Panc1 (cell line): ENCODE measurements around the gene RNF11. TPM values are rescaled to one million over a fixed set of nuclear protein-coding genes. Genes with fewer than 3 reads are reported as not detected.
"Not testable (repeated sequence)": the region's sequence is repeated elsewhere in the genome, so short reads cannot be mapped to it uniquely, and the experiment has no call there.

Experiments used
- ATAC-seq: fragments of 200-7000 bp; cut with Tn5 transposase; 2 replicates; pipeline ENCODE4 v1.9.1; 2020; ENCODE audit warnings: mild to moderate bottlenecking, moderate library complexity
- BruUV-seq: library from RNA; stranded (reverse); fragments of 400-500 nt; replicated peaks from 2 replicates; lab custom pipeline; 2021; lab: Mats Ljungman, UMichigan
- CTCF ChIA-PET: fragments of 300-600 bp; sonication (Branson Sonifier 250); formaldehyde crosslinking; loops from one replicate; lab custom pipeline; 2022; ENCODE audit warnings: antibody characterized with exemption; lab: Charles Lee
- POLR2A ChIA-PET: fragments of 300-600 bp; sonication (Branson Sonifier 250); formaldehyde crosslinking; loops from one replicate; lab custom pipeline; 2022; ENCODE audit warnings: antibody characterized with exemption; lab: Charles Lee
- DNase-seq: peaks from one replicate; pipeline ENCODE4 v3.0.0-alpha.2; 2010; ENCODE audit warnings: low read depth, low spot score
- H3K27ac ChIP-seq: 2 replicates; pipeline ENCODE4 v1.5.1; 2011; ENCODE audit warnings: mild to moderate bottlenecking, low read length, inconsistent platforms
- H3K27me3 ChIP-seq: fragments of 200-500 bp; sonication (Bioruptor generic); 2 replicates; pipeline ENCODE4 v1.6.0; 2014; ENCODE audit warnings: low read length, inconsistent platforms; ENCODE audit not compliant: control insufficient read depth, insufficient read depth
- H3K36me3 ChIP-seq: fragments of 200-500 bp; sonication (Bioruptor generic); 2 replicates; pipeline ENCODE4 v1.5.1; 2014; ENCODE audit warnings: inconsistent platforms, mild to moderate bottlenecking, low read length, moderate library complexity; ENCODE audit not compliant: control insufficient read depth, insufficient read depth
- H3K4me1 ChIP-seq: 2 replicates; pipeline ENCODE4 v1.5.1; 2011; ENCODE audit warnings: inconsistent platforms, mild to moderate bottlenecking, low read length, moderate library complexity; ENCODE audit not compliant: control insufficient read depth, insufficient read depth
- H3K4me3 ChIP-seq, 2 experiments: 2 replicates each; pipeline ENCODE4 v1.5.1; 2011 to 2012; ENCODE audit warnings: low read depth in 2 of 2, low read length in 2 of 2, mild to moderate bottlenecking in 2 of 2, inconsistent platforms in 1 of 2, moderate library complexity in 1 of 2
- H3K9me3 ChIP-seq: fragments of 200-500 bp; sonication (Bioruptor generic); 2 replicates; pipeline ENCODE4 v1.5.1; 2014; ENCODE audit warnings: low read depth, mild to moderate bottlenecking, inconsistent platforms, low read length, moderate library complexity; ENCODE audit not compliant: control insufficient read depth, insufficient read depth
- CTCF ChIP-seq: fragments of 450-650 bp; IDR thresholded peaks from 2 replicates; pipeline ENCODE4 v1.5.1; 2017; ENCODE audit warnings: mild to moderate bottlenecking
- POLR2AphosphoS5 ChIP-seq: IDR thresholded peaks from 2 replicates; pipeline ENCODE4 v1.6.1; 2012; ENCODE audit warnings: mild to moderate bottlenecking, low read depth, low read length, moderate library complexity
- SIN3A ChIP-seq: IDR thresholded peaks from 2 replicates; pipeline ENCODE4 v1.6.1; 2012; ENCODE audit warnings: low read depth, mild to moderate bottlenecking, low read length, moderate library complexity, borderline replicate concordance; ENCODE audit not compliant: insufficient read depth
- TCF7L2 ChIP-seq: IDR thresholded peaks from 2 replicates; pipeline ENCODE4 v1.6.1; 2011; ENCODE audit warnings: mild to moderate bottlenecking, low read depth, low read length, inconsistent platforms
- in situ Hi-C: cut with HindIII; loops from 2 replicates; pipeline ENCODE4 v1.10.0; 2016; ENCODE audit warnings: low sequenced_read_pairs, low pct_unique_long_range_greater_than_20kb
- intact Hi-C: fragments of 100-400 bp; cut with micrococcal nuclease; formaldehyde crosslinking; loops from one replicate; pipeline ENCODE4 v1.10.0; 2022; ENCODE audit not compliant: unreplicated experiment
- total RNA-seq: library from RNA; stranded (reverse); gene quantifications from one replicate; pipeline ENCODE4 v1.2.1, GENCODE V29; 2021; ENCODE audit not compliant: unreplicated experiment
- TF ChIP-seq, protein P1 (sequence below), 2 experiments: IDR thresholded peaks; 2 replicates each; pipeline ENCODE4 v1.6.1; 2011 to 2012; ENCODE audit warnings: low read depth in 2 of 2, control low read depth in 1 of 2, low read length in 1 of 2, mild to moderate bottlenecking in 1 of 2, moderate library complexity in 1 of 2; ENCODE audit not compliant: insufficient read depth in 1 of 2

RNF11 gene
- total RNA-seq, 1 experiment from 2014 or later: 86.0 TPM

DNA sequence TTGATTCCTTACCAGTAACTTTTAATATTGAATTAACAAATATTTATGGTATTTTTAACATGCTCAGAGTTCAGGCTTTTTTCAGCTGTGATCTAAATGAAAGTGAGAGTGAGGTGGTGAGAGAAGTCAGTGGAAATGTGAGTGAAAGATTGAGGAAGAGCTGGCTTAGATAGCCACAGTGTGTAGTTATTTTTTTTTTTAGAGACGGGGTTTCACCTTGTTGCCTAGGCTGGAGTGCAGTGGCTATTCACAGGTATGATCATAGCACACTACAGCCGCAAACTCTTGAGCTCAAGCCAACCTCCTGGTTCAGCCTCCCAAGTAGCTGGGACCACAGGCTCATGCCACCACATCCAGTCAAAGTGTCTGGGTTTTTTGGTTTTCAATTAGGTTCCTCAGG, 10.9 kb downstream of the RNF11 start:
- TF ChIP-seq POLR2AphosphoS5: no peak
- no peaks in the 10 kb centered on the region for H3K4me1 ChIP-seq
- intact Hi-C loops: no loop called here
- POLR2A ChIA-PET: interaction anchor here (0.7 kb wide), 1 partner anchor 39 kb away, joined by 4 read pairs; no protein-coding TSS in a partner anchor
- H3K9me3 ChIP-seq: no peaks in the 10 kb centered on the region
- no TSS peak for BruUV-seq
- H3K4me3 ChIP-seq: no peak overlapping the region
- DNase-seq (no peak), ATAC-seq (no peak)
- no peaks in the 10 kb centered on the region for H3K36me3 ChIP-seq
- CTCF ChIA-PET: no interaction called here
- in situ Hi-C loops: no loop called here
- H3K27me3 ChIP-seq: no peaks in the 10 kb centered on the region
- no peak overlapping the region for H3K27ac ChIP-seq

DNA sequence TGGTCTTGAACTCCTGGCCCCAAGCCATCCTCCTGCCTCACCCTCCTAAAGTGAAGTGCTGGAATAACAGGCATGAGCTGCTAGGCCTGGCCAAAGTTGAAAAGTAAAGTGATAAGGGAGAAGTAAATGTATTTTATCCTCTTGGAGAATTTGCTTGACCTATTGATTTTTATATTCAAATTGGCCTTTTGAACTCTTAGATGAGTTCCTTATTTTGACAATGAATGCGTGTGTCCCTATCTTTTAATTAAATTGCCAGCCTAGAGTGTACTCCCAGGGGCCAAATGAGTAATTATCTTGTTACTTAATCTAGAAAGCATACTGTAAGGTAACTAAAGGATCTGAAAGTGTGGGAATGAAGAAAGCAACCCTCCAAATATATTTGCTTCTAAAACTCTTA, 11.4 kb downstream of the RNF11 start:
- Histone ChIP-seq H3K4me1 (no peaks in the 10 kb centered on the region), H3K27ac (no peak overlapping the region), H3K4me3 (no peak overlapping the region), H3K9me3 (no peaks in the 10 kb centered on the region), H3K36me3 (no peaks in the 10 kb centered on the region), H3K27me3 (no peaks in the 10 kb centered on the region)
- intact Hi-C loops: no loop called here
- no peak for DNase-seq
- POLR2A ChIA-PET: interaction anchor here (0.7 kb wide), 1 partner anchor 39 kb away, joined by 4 read pairs; no protein-coding TSS in a partner anchor
- in situ Hi-C loops: no loop called here
- CTCF ChIA-PET: interaction anchor here (0.6 kb wide), 1 partner anchor 50 kb away, joined by 3 read pairs; no protein-coding TSS in a partner anchor
- no peak for ATAC-seq
- TF ChIP-seq SIN3A (no peak), POLR2AphosphoS5 (no peak)
- TF ChIP-seq, protein P1, sequence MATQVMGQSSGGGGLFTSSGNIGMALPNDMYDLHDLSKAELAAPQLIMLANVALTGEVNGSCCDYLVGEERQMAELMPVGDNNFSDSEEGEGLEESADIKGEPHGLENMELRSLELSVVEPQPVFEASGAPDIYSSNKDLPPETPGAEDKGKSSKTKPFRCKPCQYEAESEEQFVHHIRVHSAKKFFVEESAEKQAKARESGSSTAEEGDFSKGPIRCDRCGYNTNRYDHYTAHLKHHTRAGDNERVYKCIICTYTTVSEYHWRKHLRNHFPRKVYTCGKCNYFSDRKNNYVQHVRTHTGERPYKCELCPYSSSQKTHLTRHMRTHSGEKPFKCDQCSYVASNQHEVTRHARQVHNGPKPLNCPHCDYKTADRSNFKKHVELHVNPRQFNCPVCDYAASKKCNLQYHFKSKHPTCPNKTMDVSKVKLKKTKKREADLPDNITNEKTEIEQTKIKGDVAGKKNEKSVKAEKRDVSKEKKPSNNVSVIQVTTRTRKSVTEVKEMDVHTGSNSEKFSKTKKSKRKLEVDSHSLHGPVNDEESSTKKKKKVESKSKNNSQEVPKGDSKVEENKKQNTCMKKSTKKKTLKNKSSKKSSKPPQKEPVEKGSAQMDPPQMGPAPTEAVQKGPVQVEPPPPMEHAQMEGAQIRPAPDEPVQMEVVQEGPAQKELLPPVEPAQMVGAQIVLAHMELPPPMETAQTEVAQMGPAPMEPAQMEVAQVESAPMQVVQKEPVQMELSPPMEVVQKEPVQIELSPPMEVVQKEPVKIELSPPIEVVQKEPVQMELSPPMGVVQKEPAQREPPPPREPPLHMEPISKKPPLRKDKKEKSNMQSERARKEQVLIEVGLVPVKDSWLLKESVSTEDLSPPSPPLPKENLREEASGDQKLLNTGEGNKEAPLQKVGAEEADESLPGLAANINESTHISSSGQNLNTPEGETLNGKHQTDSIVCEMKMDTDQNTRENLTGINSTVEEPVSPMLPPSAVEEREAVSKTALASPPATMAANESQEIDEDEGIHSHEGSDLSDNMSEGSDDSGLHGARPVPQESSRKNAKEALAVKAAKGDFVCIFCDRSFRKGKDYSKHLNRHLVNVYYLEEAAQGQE (IDR thresholded peaks at IDR 0.05; ENCODE audit: insufficient read depth in 1 of 2, low read depth in 2 of 2, low read length in 1 of 2): no peak
- no TSS peak for BruUV-seq

DNA sequence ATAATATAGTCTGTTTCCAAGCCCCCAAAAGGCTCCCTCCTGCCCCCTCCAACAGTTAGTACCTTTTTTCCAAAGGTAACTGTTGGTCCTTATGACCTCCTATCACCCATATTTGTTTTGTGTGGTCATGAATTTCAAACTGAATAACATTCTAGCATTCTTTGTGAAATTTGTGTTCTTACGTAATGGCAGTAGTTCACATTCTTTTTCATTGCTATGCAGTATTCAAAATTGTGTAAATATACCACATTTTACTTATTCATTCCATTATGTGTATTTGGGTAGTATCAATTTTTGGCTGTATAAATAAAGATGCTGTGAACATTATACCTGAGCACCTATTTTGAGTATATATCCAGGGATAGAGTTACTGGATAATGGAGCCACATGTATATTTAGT, 13.4 kb downstream of the RNF11 start:
- ChIA-PET CTCF (no interaction called here), POLR2A (no interaction called here)
- Histone ChIP-seq H3K4me1 (no peaks in the 10 kb centered on the region), H3K27ac (no peak overlapping the region), H3K36me3 (no peaks in the 10 kb centered on the region), H3K4me3 (no peak overlapping the region), H3K9me3 (no peaks in the 10 kb centered on the region), H3K27me3 (no peaks in the 10 kb centered on the region)
- no peak for TF ChIP-seq SIN3A
- no peak for TF ChIP-seq TCF7L2
- TF ChIP-seq CTCF: no peak
- no peak for TF ChIP-seq POLR2AphosphoS5
- TF ChIP-seq, protein P1 (IDR thresholded peaks at IDR 0.05; ENCODE audit: insufficient read depth in 1 of 2, low read depth in 2 of 2, low read length in 1 of 2): no peak
- no TSS peak for BruUV-seq
- intact Hi-C loops: no loop called here
- ATAC-seq (no peak), DNase-seq (no peak)
- in situ Hi-C loops: no loop called here

DNA sequence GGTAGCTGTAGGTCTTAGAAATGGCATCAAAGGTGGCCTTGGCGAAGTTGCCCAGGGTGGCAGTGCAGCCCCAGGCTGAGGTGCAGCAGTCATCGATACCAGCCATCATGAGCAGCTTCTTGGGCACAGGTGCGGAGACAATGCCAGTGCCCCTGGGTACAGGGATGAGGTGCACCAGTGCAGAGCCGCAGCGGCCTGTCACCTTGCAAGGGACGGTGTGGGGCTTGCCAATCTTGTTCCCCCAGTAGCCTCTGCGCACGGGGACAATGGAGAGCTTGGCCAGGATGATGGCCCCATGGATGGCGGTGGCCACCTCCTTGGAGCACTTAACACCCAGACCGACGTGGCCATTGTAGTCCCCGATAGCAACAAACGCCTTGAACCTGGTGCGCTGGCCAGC, 14.7 kb downstream of the RNF11 start:
- H3K4me3 ChIP-seq, in situ Hi-C loops, H3K36me3 ChIP-seq, DNase-seq, H3K4me1 ChIP-seq, BruUV-seq, intact Hi-C loops, ATAC-seq, H3K27me3 ChIP-seq, POLR2A ChIA-PET, H3K9me3 ChIP-seq, H3K27ac ChIP-seq: not testable (repeated sequence)
- CTCF ChIA-PET: interaction anchor here (0.6 kb wide), 1 partner anchor 215 kb away, joined by 4 read pairs; no protein-coding TSS in a partner anchor
